GM21737 (cell line): Measurements from ENCODE around the gene SLC40A1.

Experiments
- ATAC-seq: cut with Tn5 transposase; IDR thresholded peaks from one replicate; pipeline ENCODE4 v1.9.1; 2021; ENCODE audit warnings: mild to moderate bottlenecking, moderate library complexity; ENCODE audit not compliant: unreplicated experiment

The SLC40A1 gene

GRCh38 chr2:189574793-189575475 lies 5.7 kb downstream of the SLC40A1 start:
- no peak for ATAC-seq

- ATAC-seq, result no peak
These were observed 10.0 kb downstream of the SLC40A1 start for GRCh38 chr2:189570570-189571031.

GRCh38 chr2:189569295-189569910 lies 11.2 kb downstream of the SLC40A1 start:
- ATAC-seq, result no peak

- no peak for ATAC-seq
These were observed 14.5 kb downstream of the SLC40A1 start for GRCh38 chr2:189566046-189566445.

GRCh38 chr2:189561371-189562038 lies 19.1 kb downstream of the SLC40A1 start:
- no peak for ATAC-seq

GRCh38 chr2:189560273-189560586 lies 20.4 kb downstream of the SLC40A1 start:
- no peak for ATAC-seq

- no peak for ATAC-seq
These were observed 20.9 kb downstream of the SLC40A1 start for GRCh38 chr2:189559579-189560272.

GRCh38 chr2:189558516-189559272 lies 21.9 kb downstream of the SLC40A1 start:
- no peak for ATAC-seq

- ATAC-seq, result no peak
These were observed 23.2 kb downstream of the SLC40A1 start for GRCh38 chr2:189557373-189557772.

- no peak for ATAC-seq
These were observed 24.1 kb downstream of the SLC40A1 start for GRCh38 chr2:189556526-189556925.

GRCh38 chr2:189555232-189555631 lies 25.4 kb downstream of the SLC40A1 start:
- ATAC-seq, result no peak

- ATAC-seq, result no peak
These were observed 27.0 kb downstream of the SLC40A1 start for GRCh38 chr2:189553504-189554088.

GRCh38 chr2:189552991-189553404 lies 27.6 kb downstream of the SLC40A1 start:
- no peak for ATAC-seq

- no peak for ATAC-seq
These were observed 28.1 kb downstream of the SLC40A1 start for GRCh38 chr2:189552334-189552990.

- no peak for ATAC-seq
These were observed 28.8 kb downstream of the SLC40A1 start for GRCh38 chr2:189551808-189552207.

GRCh38 chr2:189549449-189549832 lies 31.1 kb downstream of the SLC40A1 start:
- ATAC-seq, result no peak

- ATAC-seq, result no peak
These were observed 31.7 kb downstream of the SLC40A1 start for GRCh38 chr2:189548666-189549448.

- no peak for ATAC-seq
These were observed 35.2 kb downstream of the SLC40A1 start for GRCh38 chr2:189545418-189545817.

GRCh38 chr2:189544318-189545042 lies 36.1 kb downstream of the SLC40A1 start:
- no peak for ATAC-seq
